ENCODE data around the gene GPC6. TPM values are rescaled to one million over a fixed set of nuclear protein-coding genes. Genes with fewer than 3 reads are reported as not detected.

GPC6 gene
- total and polyA plus RNA-seq, 2 experiments from 2014 or later = 14.4 to 20.8 TPM

DNA sequence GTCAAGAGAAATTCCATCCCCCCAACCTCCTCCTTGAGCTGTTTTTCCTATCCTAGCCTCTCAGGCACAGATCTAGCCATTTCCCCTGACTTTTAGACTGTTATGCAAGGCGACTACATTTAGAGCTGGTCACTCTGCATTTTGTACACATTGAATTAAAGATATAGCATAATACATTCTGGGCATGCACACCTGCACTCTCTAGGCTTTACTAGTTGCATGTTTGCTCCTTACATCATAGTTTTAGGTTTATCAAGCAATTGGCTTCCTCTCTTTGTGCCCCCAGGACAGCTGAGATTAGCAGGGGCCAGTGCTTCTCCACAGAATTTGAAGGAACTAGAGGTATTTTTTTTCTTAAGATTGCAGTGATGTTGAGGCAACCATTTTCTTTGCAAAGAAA is 19.5 kb downstream of the GPC6 start:
- H3K4me1 ChIP-seq (ENCODE audit: insufficient read depth) = peaks cover 24% of the 10 kb centered on the region
- H3K9me3 ChIP-seq (ENCODE audit: low read depth) = no peaks in the 10 kb centered on the region
- peaks cover 34% of the 10 kb centered on the region for H3F3A ChIP-seq (ENCODE audit: insufficient read depth)
- H3K27ac ChIP-seq = no peak overlapping the region
- H3K4me3 ChIP-seq = no peak overlapping the region
- in situ Hi-C loops (cut with MboI) = loop anchor here (25.0 kb wide), 1 partner anchor 1116 kb away; no protein-coding TSS in a partner anchor
- H3K79me2 ChIP-seq (ENCODE audit: insufficient read depth) = peaks cover 34% of the 10 kb centered on the region; the same call in 1 of the 2 replicates
- no peak for TF ChIP-seq EZH2 (IDR thresholded peaks at IDR 0.05; ENCODE audit: insufficient read depth, poor library complexity, severe bottlenecking)
- no peak for TF ChIP-seq EZH2phosphoT487 (IDR thresholded peaks at IDR 0.05; ENCODE audit: insufficient read depth, low read depth)
- no peak overlapping the region for H3K9ac ChIP-seq
- DNase-seq = no peak
- 83 to 85% methylated on average over 1 of the region's 1 CpG for WGBS, 2 experiments (ENCODE audit: low coverage in 1 of 2, low lambda C conversion rate in 2 of 2, missing lambda C conversion rate in 2 of 2)
- no peaks in the 10 kb centered on the region for H4K20me1 ChIP-seq (ENCODE audit: insufficient read depth)
- no peaks in the 10 kb centered on the region for H3K9me2 ChIP-seq (ENCODE audit: insufficient read depth)
- no peaks in the 10 kb centered on the region for H3K27me3 ChIP-seq (replicated peaks; ENCODE audit: insufficient read depth)
- no peak overlapping the region for H2AFZ ChIP-seq
- H3K4me2 ChIP-seq (ENCODE audit: unreplicated experiment) = no peak overlapping the region
- H3K36me3 ChIP-seq (ENCODE audit: low read depth) = no peaks in the 10 kb centered on the region

- TF ChIP-seq EZH2 (IDR thresholded peaks at IDR 0.05; ENCODE audit: insufficient read depth, poor library complexity, severe bottlenecking) (no peak), EZH2phosphoT487 (IDR thresholded peaks at IDR 0.05; ENCODE audit: insufficient read depth, low read depth) (no peak)
- H3K4me1 ChIP-seq (ENCODE audit: insufficient read depth) = peaks cover 24% of the 10 kb centered on the region
- in situ Hi-C loops (cut with MboI) = loop anchor here (25.0 kb wide), 1 partner anchor 1114 kb away; no protein-coding TSS in a partner anchor
- no peaks in the 10 kb centered on the region for H3K9me2 ChIP-seq (ENCODE audit: insufficient read depth)
- no peak overlapping the region for H3K4me2 ChIP-seq (ENCODE audit: unreplicated experiment)
- H3K9ac ChIP-seq = no peak overlapping the region
- H4K20me1 ChIP-seq (ENCODE audit: insufficient read depth) = no peaks in the 10 kb centered on the region
- no peaks in the 10 kb centered on the region for H3K9me3 ChIP-seq (ENCODE audit: low read depth)
- H3K36me3 ChIP-seq (ENCODE audit: low read depth) = no peaks in the 10 kb centered on the region
- no peaks in the 10 kb centered on the region for H3K27me3 ChIP-seq (replicated peaks; ENCODE audit: insufficient read depth)
- H3F3A ChIP-seq (ENCODE audit: insufficient read depth) = peaks cover 34% of the 10 kb centered on the region
- no peak for DNase-seq
- H3K4me3 ChIP-seq = no peak overlapping the region
- no peak overlapping the region for H3K27ac ChIP-seq
- WGBS, 2 experiments (ENCODE audit: low coverage in 1 of 2, low lambda C conversion rate in 2 of 2, missing lambda C conversion rate in 2 of 2) = 91 to 95% methylated on average over 8 of the region's 8 CpGs
- peak overlapping the region; percentile 71 for H2AFZ ChIP-seq
- peaks cover 21% of the 10 kb centered on the region; the same call in 1 of the 2 replicates for H3K79me2 ChIP-seq (ENCODE audit: insufficient read depth)
These were observed 22.0 kb downstream of the GPC6 start for GRCh38 chr13:93248627-93249047.

DNA sequence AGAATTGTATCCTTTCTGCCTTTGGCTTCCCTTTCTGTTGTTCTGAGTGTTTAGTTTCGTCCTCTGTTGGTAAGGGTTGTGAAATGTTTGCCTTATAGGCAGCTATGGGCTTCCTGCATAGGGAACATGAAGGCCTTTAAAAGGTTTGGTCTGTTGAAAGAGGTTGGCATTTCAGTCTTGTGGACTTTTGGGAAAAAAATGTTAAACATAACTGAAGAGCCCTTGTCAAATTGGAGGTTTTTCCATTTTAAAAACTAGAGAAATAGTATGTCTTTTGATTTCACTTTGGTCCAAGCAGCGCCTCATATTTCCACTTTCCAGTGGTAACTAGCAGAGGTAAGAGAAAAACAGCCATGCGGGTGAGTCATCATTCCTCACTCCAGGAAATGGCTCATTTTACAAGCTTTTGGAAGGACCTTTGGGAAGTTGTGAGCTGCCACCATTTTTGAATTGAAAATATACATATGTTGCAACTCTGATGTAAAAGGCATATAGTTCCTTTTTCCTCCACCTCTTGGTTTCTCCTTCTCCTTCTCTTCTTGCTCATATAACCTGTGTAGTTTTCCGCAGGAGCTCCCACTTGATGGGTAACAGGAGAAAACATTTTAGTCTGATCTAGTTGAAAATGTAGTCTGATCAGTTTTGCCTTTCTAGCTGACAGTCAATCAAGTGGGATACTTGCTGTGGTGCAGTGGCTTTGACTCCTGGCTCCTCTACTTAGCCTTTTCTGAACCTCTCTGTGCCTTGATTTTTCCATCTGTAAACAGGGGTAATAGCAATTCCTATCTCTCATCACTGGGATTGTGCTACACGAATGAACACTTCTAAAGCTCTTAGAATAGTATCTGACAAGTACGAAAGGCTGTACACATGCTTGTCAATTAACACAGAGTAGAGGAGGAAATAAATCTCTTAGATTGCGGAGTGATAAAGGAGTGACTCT is 23.0 kb downstream of the GPC6 start:
- peak overlapping the region; percentile 55 for H3K27ac ChIP-seq
- H3K4me2 ChIP-seq (ENCODE audit: unreplicated experiment) = peak overlapping the region; percentile 12

GRCh38 chr13:93254775-93255174 is 28.2 kb downstream of the GPC6 start:
- Histone ChIP-seq H3K27me3 (replicated peaks; ENCODE audit: insufficient read depth) (no peaks in the 10 kb centered on the region), H3K27ac (no peak overlapping the region), H3K9ac (no peak overlapping the region), H3K36me3 (ENCODE audit: low read depth) (no peaks in the 10 kb centered on the region), H3K9me3 (ENCODE audit: low read depth) (no peaks in the 10 kb centered on the region), H3K9me2 (ENCODE audit: insufficient read depth) (no peaks in the 10 kb centered on the region), H3K79me2 (ENCODE audit: insufficient read depth) (no peaks in the 10 kb centered on the region), H3K4me3 (no peak overlapping the region), H4K20me1 (ENCODE audit: insufficient read depth) (no peaks in the 10 kb centered on the region), H2AFZ (no peak overlapping the region), H3K4me2 (ENCODE audit: unreplicated experiment) (no peak overlapping the region), H3K4me1 (ENCODE audit: insufficient read depth) (peaks cover 3% of the 10 kb centered on the region), H3F3A (ENCODE audit: insufficient read depth) (peaks cover 10% of the 10 kb centered on the region)
- DNase-seq = no peak
- no peak for TF ChIP-seq EZH2phosphoT487 (IDR thresholded peaks at IDR 0.05; ENCODE audit: insufficient read depth, low read depth)
- no peak for TF ChIP-seq EZH2 (IDR thresholded peaks at IDR 0.05; ENCODE audit: insufficient read depth, poor library complexity, severe bottlenecking)
- in situ Hi-C loops (cut with MboI) = no loop called here
- WGBS, 2 experiments (ENCODE audit: low coverage in 1 of 2, low lambda C conversion rate in 2 of 2, missing lambda C conversion rate in 2 of 2) = 68 to 71% methylated on average over 4 of the region's 4 CpGs

More for the DNA sequence above, 23.0 kb downstream of the GPC6 start:
- Histone ChIP-seq H3K9me2 (ENCODE audit: insufficient read depth) (no peaks in the 10 kb centered on the region), H2AFZ (peak overlapping the region; percentile 71), H3F3A (ENCODE audit: insufficient read depth) (peaks cover 28% of the 10 kb centered on the region), H3K9ac (peak overlapping the region; percentile 15; the same call in 1 of the 2 replicates), H3K79me2 (ENCODE audit: insufficient read depth) (peaks cover 21% of the 10 kb centered on the region; the same call in 1 of the 2 replicates), H3K9me3 (ENCODE audit: low read depth) (no peaks in the 10 kb centered on the region), H3K27me3 (replicated peaks; ENCODE audit: insufficient read depth) (no peaks in the 10 kb centered on the region), H3K4me1 (ENCODE audit: insufficient read depth) (peaks cover 18% of the 10 kb centered on the region), H3K4me3 (no peak overlapping the region), H3K36me3 (ENCODE audit: low read depth) (no peaks in the 10 kb centered on the region), H4K20me1 (ENCODE audit: insufficient read depth) (no peaks in the 10 kb centered on the region)
- in situ Hi-C loops (cut with MboI) = loop anchor here (25.0 kb wide), 1 partner anchor 1113 kb away; no protein-coding TSS in a partner anchor
- TF ChIP-seq EZH2phosphoT487 (IDR thresholded peaks at IDR 0.05; ENCODE audit: insufficient read depth, low read depth) = no peak
- no peak for TF ChIP-seq EZH2 (IDR thresholded peaks at IDR 0.05; ENCODE audit: insufficient read depth, poor library complexity, severe bottlenecking)
- DNase-seq = peak; percentile 88
- WGBS, 2 experiments (ENCODE audit: low coverage in 1 of 2, low lambda C conversion rate in 2 of 2, missing lambda C conversion rate in 2 of 2) = 79 to 83% methylated on average over 7 of the region's 7 CpGs

Measured in GM23248 (cell line).